Gastroesophageal sphincter (tissue), 3 donors: ENCODE results near the gene SORBS1.

Source experiments
- CTCF ChIP-seq, 4 experiments: fragments of 200-600 bp in 2 of 4; fragments of 450-650 bp in 2 of 4; sonication (generic) in 1 of 4; IDR thresholded peaks; one replicate each; pipeline ENCODE4 v1.5.1; 2017 to 2019; ENCODE audit warnings: antibody characterized with exemption in 4 of 4, mild to moderate bottlenecking in 2 of 4, moderate library complexity in 2 of 4
- EP300 ChIP-seq: sonication (generic); formaldehyde crosslinking; IDR thresholded peaks from one replicate; pipeline ENCODE4 v1.6.1; 2017; ENCODE audit warnings: antibody characterized with exemption, mild to moderate bottlenecking

- TF ChIP-seq CTCF (IDR thresholded peaks at IDR 0.05), result no peak
- no peak for TF ChIP-seq EP300
These were observed 117.5 kb downstream of the SORBS1 start for GRCh38 chr10:95443636-95444035.
